Activated CD4-positive, alpha-beta T cell treated with anti-CD3 and anti-CD28 coated beads, Interleukin-2, amount 50 U/mL, for 16 hours (primary cell): ENCODE measurements around the gene PYDC1.
"Not testable (repeated sequence)": the region's sequence is repeated elsewhere in the genome, so short reads cannot be mapped to it uniquely, and the experiment has no call there.

Source experiments
- DNase-seq: peaks from one replicate; pipeline ENCODE4 v3.0.0-alpha.2; 2020

PYDC1 gene

GRCh38 chr16:31195861-31196260, 21.1 kb downstream of the PYDC1 start:
- not testable (repeated sequence) for DNase-seq

- no peak for DNase-seq
Observed at GRCh38 chr16:31194898-31195297, 22.0 kb downstream of the PYDC1 start.

GRCh38 chr16:31193874-31194273, 23.1 kb downstream of the PYDC1 start:
- DNase-seq: no peak

- no peak for DNase-seq
Observed at GRCh38 chr16:31192856-31193642, 23.9 kb downstream of the PYDC1 start.

GRCh38 chr16:31191697-31192428, 25.1 kb downstream of the PYDC1 start:
- DNase-seq: no peak

GRCh38 chr16:31190818-31191444, 26.0 kb downstream of the PYDC1 start:
- no peak for DNase-seq

GRCh38 chr16:31190061-31190460, 26.9 kb downstream of the PYDC1 start:
- no peak for DNase-seq

GRCh38 chr16:31189412-31189778, 27.5 kb downstream of the PYDC1 start:
- DNase-seq: no peak

- no peak for DNase-seq
Observed at GRCh38 chr16:31188450-31189411, 28.2 kb downstream of the PYDC1 start.

- no peak for DNase-seq
Observed at GRCh38 chr16:31187808-31188189, 29.1 kb downstream of the PYDC1 start.

GRCh38 chr16:31186930-31187807, 29.8 kb downstream of the PYDC1 start:
- no peak for DNase-seq

- DNase-seq: no peak
Observed at GRCh38 chr16:31186176-31186575, 30.8 kb downstream of the PYDC1 start.

GRCh38 chr16:31185339-31185738, 31.6 kb downstream of the PYDC1 start:
- no peak for DNase-seq

- DNase-seq: no peak
Observed at GRCh38 chr16:31184888-31185287, 32.0 kb downstream of the PYDC1 start.

GRCh38 chr16:31183432-31184428, 33.2 kb downstream of the PYDC1 start:
- DNase-seq: no peak

- no peak for DNase-seq
Observed at GRCh38 chr16:31182391-31182790, 34.5 kb downstream of the PYDC1 start.

GRCh38 chr16:31181102-31181830, 35.7 kb downstream of the PYDC1 start:
- DNase-seq: peak; percentile 48

- DNase-seq: peak; percentile 90
Observed at GRCh38 chr16:31179747-31180459, 37.0 kb downstream of the PYDC1 start, which contains the start of gene FUS. FUS (plus strand) TSS chr16:31180139; CDS start chr16:31180215, 76 bp downstream.

- DNase-seq: no peak
Observed at GRCh38 chr16:31179219-31179746, 37.7 kb downstream of the PYDC1 start.
